CD4-positive, alpha-beta T cell treated with Interleukin-4 for 1 hour (primary cell): ENCODE results near the gene SOCS2.
"Not testable (repeated sequence)": the region's sequence is repeated elsewhere in the genome, so short reads cannot be mapped to it uniquely, and the experiment has no call there.

Experiments used
- DNase-seq, 2 donors: peaks; one replicate each; pipeline ENCODE4 v3.0.0-alpha.2; 2020 to 2022

Gene SOCS2

GRCh38 chr12:93595351-93595750 lies 22.9 kb downstream of the SOCS2 start:
- no peak for DNase-seq

DNA sequence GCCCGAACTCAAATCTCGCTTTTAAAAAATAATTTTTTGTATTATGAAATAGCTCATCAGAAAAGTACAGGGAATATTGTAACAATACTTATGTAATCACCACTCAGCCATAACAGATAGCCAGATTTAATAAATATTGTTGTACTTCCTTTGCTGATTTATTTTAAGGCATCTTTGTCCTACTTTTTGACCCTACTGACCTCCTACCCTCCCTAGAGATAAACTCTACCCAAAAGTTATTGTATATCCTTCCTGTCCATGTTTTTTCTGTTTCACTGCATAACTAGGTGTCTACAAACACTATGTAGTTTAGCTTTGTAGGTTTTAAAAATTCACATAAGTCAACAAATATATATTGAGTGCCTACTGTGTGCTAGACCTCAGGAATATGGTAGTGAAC lies 25.1 kb downstream of the SOCS2 start:
- no peak for DNase-seq

GRCh38 chr12:93599192-93599591 lies 26.7 kb downstream of the SOCS2 start:
- DNase-seq: no peak

DNA sequence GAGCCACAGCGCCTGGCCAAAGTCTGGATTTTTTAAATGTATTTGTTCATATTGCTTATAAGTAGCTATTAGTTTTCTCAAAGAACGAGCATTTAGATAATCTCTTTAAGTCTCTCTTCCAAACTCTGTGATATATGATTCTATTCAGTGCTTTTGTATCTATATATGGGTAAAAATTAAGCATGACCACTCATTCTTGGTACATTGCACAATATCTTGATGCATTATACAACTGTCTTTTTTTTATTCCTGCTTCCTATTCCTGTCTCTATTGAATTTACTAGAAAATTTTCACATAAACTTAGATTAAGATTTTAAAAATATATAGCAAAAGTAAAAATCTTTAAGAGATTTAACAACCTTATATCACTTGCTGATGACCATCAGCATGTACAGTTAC lies 29.1 kb downstream of the SOCS2 start:
- no peak for DNase-seq

DNA sequence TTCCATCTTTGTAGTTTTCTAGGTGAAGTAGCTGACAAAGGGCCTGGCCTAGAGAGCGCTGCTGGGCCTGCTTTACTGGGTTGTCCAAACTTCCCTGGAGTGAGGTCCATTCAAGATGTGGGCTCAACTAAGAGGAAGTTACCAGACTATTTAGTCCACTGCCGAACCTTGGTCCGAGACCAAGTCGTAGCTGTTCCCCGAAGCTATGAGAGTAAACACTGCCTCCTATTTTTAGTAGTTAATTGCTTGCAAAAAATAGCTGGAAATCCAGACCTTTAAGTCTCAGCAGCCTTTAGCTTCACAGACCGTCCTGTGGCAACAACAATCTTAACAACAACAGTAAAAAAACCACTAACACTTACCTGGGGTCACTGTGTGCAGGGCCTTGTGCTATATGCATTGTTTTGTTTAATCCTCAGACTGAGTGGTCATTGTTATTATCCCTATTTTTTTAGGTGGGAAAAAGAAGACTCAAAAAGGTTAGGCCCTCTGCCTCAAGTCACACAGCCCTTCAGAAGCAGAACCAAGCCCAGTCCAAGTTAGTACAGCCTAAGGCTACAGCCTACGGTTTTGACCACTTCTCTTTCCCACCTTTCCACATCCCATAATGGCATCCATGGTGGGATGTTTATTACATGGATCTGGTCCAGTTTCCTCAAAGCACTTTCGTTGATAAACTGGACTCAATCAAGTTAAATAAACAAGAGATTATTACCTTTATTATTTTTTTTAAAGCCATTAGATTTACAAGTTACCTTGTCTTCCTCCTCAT lies 30.6 kb downstream of the SOCS2 start:
- no peak for DNase-seq

DNA sequence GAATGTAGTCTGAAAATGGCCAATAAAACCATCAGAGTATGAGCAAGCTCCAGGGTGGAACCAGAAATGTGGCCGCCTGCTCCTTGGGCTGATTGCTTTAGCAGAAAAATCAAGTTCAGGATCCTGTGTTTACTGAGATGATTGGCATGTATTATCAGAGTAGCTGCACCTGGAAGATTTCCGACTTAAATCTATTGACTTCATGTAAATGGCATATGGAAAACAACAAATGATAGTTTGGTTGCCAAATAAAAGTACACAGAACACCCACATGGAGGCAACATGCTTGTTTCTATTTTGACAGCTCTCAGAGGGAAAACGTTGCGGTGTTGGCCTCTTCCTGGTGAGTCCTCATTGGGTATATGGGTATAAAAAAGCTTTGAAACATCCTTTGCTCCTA lies 31.3 kb downstream of the SOCS2 start:
- DNase-seq: no peak

- DNase-seq: no peak
These were observed 35.8 kb downstream of the SOCS2 start for GRCh38 chr12:93608313-93608712.

- DNase-seq: no peak
These were observed 37.1 kb downstream of the SOCS2 start for GRCh38 chr12:93609281-93610192.

DNA sequence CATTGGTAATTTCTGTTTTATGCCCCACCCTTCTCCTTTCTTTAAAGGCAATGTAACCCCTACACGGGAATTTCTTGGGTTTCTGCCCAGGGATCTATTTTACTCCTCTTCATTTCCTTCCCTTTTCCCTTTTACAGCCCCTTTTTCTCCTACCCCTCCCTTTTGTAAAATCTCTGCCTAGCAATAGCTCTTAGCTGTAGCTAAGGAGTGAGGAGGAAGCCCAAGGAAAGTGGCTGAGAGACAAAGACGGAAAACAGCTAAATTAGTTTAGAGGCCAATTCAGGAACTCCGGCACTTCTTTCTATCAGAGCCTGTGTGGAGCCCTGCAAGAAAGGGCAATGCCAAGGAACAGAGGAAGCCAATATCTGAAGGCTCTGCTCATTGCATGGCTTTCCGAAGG lies 40.3 kb downstream of the SOCS2 start:
- DNase-seq: no peak

DNA sequence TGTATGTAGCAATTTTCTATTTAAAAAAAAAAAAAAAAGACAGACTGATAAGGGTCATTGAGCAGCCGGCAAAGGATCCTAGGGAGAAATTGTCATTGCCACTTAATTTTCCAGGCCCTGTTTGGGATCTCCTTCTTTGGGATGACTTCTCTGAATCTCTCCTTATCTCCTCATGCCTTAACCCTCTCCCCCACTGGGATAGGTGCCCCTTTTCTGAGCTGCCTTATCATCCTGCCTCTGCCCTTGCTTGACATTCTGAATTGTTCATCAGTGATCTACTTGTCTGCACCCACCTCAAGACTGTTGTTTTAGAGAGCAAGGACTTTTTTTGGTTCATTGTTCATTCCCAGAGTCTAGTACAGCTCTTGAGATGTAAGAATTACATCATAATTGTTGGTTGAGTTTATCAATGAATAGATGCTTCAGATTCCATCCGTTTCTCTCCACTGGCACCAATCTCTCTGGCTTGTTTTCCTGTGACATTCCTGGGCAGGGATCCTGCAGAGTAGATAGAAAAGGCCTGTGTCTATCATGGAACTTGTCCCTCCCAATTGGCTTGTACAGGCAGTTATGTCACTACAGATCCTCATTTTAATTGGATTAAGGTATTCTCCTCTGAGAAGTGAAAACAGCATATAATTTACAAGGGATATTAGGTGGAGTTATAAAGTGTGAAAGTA lies 42.6 kb downstream of the SOCS2 start:
- DNase-seq: no peak

DNA sequence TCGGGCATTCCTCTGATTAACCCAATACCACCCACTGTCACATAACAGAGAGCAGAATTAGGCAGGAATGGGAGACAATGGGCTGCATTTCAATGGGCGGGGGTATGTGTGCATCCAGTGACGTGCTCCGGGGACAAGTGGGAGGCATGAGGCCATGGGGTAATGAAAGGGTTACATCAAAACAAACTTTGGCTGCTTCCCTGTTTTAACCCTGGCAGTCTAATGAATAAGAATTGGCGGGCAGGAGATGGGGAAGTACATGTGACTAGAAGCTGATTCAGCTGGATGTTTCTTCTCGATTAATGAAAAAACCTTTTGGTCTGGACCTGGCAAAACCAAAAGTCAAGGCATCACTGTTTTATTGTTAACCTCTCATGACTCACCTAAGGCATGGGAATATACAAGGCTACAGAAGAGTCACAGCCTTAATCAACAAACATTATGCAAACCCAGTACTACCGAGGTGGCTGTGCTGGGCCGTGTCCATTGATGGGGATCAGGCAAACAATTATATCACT lies 44.2 kb downstream of the SOCS2 start:
- no peak for DNase-seq

DNA sequence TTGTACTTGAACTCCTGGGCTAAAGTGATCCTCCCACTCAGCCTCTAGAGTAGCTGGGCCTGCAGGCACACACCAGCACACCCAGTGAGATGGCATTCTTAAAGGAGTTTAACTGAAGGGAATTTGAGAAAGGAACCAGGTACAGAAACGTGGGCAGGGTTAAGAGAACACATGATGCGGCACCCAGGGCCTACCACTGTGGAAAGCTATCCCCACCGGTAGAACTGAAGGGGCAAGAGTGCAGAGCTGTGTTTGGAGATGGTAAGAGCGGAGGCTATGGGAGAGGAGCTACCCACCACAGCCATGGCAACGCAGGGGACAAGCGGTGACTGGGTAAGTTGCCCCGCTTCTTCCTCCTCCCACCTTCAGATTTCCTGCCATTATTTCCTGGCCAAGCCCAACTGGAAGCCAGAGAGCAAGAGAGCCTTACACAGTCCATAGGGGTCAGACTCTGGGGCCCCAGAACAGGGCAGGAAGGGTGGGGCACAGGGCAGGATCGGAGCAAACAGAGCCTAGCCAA lies 46.5 kb downstream of the SOCS2 start:
- no peak for DNase-seq

GRCh38 chr12:93621986-93622385 lies 49.5 kb downstream of the SOCS2 start:
- no peak for DNase-seq

DNA sequence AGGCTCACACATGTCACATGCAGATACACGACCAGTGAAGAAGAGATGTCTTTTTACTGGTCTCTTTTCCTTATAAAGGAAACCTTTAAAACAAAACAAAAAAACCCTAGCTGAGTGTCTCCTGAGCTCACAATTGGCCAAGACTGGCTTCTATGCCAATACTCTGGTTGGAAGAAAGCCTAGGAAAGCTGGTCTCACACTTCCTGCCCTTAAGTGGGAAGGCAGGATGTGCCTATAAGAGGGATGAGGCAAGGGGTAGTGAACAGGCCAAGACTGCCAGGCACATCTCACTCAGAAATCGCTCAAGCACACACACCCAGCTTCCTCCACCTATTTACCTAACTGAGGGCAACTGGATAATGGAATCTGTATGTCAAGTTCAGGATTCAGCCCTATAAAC lies 50.0 kb downstream of the SOCS2 start:
- DNase-seq: no peak

- DNase-seq: no peak
These were observed 52.3 kb downstream of the SOCS2 start for GRCh38 chr12:93624595-93625294.

DNA sequence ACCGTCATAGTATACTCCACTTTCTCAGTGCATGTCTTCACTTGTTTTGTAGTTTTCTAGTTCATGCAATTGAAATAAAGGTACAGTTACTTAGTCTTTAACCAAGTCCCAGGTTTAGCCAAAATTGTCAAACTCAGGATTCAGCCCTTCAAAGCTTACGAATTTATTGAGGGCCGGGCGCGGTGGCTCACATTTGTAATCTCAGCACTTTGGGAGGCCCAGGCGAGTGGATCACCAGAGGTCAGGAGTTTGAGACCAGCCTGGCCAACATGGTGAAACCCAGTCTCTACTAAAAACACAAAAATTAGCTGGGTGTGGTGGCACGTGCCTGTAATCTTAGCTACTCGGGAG lies 52.8 kb downstream of the SOCS2 start:
- not testable (repeated sequence) for DNase-seq

GRCh38 chr12:93626160-93626559 lies 53.7 kb downstream of the SOCS2 start:
- DNase-seq: no peak
